GM19467 (cell line): ENCODE data around the gene GRB7.

Source experiments
- ATAC-seq: cut with Tn5 transposase; IDR thresholded peaks from one replicate; pipeline ENCODE4 v1.9.1; 2021; ENCODE audit warnings: mild to moderate bottlenecking, moderate library complexity; ENCODE audit not compliant: unreplicated experiment

The GRB7 gene

DNA sequence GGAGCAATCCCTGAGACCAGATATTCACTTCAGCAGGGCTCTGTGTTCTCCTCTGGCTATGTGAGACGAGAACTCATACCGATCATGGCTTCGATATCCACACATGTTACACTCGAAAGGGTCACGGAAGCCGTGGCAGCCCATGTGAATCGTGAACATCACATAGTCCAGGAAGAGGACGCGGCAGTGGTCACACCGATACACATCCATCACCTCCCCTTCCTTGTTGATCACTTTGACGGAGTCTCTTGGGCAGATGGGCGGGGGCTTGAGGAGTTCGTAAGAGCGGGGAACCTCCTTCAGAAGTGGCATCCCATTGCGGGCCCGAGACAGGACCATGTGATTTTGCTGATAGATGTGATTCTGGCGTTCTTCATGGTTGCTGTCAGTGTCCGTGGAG is 28.0 kb downstream of the GRB7 start:
- no peak for ATAC-seq

DNA sequence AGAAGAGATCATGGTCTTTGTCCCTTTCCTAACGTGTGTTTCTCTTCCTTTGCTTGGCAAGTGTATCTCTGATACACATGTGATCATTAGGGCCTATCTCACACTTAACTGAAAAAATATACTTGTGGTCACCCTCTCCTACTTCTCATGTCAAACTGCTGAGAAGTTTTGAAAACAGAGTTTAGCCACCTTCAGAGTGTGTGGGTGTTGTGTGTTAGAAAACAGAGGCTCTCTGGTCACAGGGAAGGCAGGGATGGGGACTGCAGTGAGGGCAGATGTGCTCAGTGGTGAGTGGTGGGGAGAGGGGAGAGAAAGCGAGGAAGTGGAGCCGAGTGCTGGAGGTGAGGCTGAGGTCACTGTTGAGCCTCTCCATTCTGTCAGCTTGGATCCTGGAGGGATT is 29.4 kb downstream of the GRB7 start:
- ATAC-seq, result no peak

- no peak for ATAC-seq
Observed at GRCh38 chr17:39769974-39770587, 32.3 kb downstream of the GRB7 start.

GRCh38 chr17:39772415-39772814 is 34.7 kb downstream of the GRB7 start:
- no peak for ATAC-seq

GRCh38 chr17:39772987-39773934 is 35.5 kb downstream of the GRB7 start:
- ATAC-seq, result no peak

- no peak for ATAC-seq
Observed at GRCh38 chr17:39774047-39774446, 36.3 kb downstream of the GRB7 start.

DNA sequence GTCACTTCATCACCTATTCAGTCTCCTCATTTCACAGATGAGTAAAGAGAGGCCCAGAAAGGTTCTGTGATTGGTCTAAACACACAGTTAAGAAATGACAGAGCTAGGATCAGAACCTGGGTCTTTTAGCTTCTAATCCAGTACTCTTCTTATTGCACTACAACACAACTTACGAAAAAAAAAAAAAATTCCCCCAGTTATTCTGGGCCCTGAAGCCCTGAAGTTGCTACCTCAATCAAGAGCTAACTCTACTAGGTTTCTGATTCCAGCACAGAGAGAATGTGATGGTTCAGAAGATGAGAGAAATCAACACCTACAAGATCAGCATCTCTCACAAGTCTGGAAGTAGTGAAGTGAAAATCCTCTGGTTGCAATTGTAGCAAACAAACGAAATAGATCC is 37.3 kb downstream of the GRB7 start:
- no peak for ATAC-seq

- ATAC-seq, result no peak
Observed at GRCh38 chr17:39776252-39776651, 38.5 kb downstream of the GRB7 start.

- no peak for ATAC-seq
Observed at GRCh38 chr17:39777534-39778365, 40.0 kb downstream of the GRB7 start.

DNA sequence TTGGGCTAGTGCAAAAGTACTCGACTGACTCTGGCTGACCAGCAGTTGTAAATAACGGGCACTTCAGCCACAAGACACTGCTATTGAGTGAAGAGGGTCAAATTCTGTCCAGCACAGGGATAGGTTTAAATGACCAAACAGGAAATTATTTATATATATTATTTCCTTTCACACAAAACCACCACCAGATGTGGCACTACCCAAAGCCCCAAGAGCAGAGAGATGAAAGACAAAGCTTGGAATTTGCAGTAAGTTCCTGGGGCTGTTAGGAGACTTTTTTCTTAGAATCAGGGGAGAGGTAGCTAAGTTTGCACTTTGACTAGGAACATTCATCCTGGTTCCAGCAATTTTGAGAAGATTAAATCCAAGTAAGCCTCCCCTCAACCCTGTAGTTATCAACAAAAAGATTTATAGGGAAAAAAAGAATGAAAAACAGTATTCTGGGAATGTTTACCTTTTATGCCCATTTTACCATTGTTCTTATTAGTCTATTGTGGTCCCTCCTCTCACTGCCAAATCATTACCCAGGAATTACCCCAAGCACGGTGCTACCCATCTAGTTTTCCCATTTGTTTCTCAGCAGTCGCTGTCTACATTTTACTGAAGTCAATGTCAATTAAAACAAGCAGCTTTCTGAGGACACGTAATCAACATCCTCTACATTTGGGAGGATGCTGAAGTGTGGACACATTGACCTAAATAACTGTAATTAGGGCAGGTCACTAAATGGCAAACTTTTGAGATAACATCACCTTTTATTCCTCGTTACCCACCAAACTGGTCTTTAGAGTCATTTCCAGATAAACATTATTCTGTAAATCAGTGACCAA is 43.5 kb downstream of the GRB7 start:
- ATAC-seq, result no peak

DNA sequence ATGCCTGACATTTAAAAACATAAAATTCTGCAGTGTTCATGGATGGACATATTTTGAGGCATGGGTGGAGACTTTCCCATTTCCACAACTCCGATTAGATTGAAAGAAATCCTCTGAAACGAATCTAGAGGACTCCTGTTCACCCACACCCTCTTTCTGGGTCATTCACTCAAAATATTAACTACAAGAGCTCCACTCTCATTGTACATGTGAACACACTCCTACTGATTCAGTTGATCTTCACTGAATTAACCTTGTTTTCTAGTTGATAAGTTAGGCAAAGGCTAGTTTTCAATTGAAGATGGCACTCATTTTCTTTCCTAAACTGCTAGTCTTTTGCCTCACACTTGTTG is 44.1 kb downstream of the GRB7 start:
- ATAC-seq, result no peak

GRCh38 chr17:39782481-39782880 is 44.7 kb downstream of the GRB7 start:
- no peak for ATAC-seq

DNA sequence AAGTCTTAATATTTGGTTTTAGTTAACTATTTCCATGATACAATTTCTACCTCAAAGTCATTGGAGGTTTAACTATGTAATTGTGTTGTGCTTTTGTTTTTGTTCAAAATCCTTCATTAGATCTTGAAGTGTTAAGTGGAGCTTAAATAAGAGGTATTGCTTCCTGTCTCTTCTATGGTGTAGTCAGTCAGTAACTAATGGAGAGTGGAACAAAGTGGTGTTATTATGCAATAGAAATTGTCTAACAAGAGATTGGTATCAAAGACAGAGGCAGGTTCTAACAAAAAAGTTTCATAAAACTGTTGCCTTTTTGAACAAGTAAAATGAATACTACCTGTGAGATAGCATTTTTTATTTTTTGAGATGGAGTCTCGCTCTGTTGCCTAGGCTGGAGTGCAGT is 45.2 kb downstream of the GRB7 start:
- ATAC-seq, result no peak

DNA sequence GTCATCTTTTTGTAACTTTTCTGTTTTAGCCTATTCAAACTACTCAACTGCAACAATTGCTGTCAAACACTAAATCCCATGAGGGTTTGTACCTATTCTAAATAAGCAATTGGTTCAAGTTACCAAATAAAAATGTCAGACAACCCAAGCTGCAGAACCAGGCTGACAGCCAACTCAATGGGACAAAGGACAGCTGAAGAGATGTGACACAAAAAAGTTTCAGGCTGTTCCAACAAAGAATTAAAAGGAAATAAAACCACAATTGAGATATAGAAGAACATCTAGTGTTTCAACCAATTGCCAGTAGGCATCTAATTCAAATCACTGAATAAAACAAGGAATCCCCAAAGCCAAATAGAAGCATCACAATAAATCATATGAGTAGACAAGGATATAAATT is 49.3 kb downstream of the GRB7 start:
- no peak for ATAC-seq

- ATAC-seq, result no peak
Observed at GRCh38 chr17:39787743-39788484, 50.2 kb downstream of the GRB7 start.

DNA sequence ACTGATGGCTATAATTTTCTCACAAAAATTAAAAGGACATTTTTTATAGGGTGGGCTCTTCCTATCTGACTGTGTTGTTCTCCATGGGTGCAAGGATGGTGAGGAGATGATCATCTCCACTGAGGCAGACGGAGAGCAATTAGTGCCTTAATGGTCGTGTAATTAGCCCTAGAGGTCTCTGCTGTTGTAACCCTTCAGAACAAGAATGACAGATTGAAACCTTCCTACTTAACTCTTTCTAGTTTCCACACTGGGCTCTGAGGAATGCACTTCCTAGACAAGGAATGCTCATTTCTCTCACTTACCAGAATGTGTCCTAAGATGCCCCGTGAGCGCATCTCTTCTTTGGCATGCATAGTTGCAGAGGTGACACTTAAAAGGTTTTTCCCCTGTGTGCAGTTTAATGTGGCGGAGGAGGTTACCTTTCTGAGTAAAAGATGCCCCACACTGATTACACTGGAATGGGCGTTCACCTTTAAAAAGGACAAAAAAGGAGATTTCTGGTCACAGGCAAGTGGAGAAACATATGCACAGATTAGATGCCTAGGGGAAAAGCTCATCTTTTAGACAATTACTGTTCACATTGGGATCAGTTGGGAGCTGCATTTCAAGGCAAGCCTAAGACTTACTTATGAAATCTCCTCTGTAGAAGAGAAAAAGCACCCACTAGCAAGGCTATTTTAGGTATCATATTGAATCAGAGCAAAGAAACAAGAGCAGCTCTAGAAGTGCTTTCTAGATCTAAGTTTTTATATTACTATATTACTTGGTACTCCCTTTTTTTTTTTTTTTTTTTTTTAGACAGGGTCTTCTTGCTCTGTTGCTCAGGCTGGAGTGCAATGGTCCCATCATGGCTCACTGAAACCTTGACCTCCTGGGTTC is 53.6 kb downstream of the GRB7 start:
- no peak for ATAC-seq

GRCh38 chr17:39792526-39793221 is 54.9 kb downstream of the GRB7 start:
- ATAC-seq, result no peak

DNA sequence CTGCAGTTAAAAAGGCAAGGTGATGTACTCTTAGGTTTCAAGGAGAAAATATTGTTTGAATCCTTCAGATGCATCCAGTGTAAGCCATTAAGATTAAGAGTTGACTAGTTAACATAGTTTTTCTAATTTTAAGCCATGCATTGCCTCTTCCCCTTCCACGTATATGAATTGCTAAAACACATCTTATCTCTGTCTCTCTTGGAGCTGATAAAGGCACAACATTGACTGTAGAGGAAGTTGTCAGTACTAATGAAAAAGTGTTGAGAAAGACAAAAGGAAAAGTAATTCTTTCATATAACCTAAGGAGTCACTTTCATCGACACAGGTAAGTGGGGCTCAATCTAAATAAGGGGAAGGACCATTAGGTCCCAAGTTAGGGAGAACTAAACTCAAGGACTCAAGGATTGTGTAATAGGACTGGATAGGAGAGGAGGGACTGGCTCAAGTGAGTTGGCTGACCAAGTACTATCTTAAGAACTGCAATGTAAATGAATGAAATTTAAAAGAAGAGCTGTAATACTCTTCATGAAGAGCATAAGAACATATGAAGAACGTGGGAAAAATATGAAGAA is 55.6 kb downstream of the GRB7 start:
- no peak for ATAC-seq
